Spleen (tissue), 7 donors: Measurements from ENCODE around the gene LIMS3.
"Not testable (repeated sequence)": the region's sequence is repeated elsewhere in the genome, so short reads cannot be mapped to it uniquely, and the experiment has no call there.

Experiments used
- CTCF ChIP-seq, 11 experiments: fragments of 200-600 bp in 7 of 11; fragments of 450-650 bp in 4 of 11; sonication (generic) in 4 of 11; IDR thresholded peaks in 8 of 11; conservative IDR thresholded peaks in 3 of 11; 1 replicate in 7 of 11; 2 replicates in 4 of 11; pipeline versions ENCODE4 v1.4.0 to v1.8.0; 2016 to 2021; ENCODE audit warnings: antibody characterized with exemption in 11 of 11, inconsistent platforms in 4 of 11, mild to moderate bottlenecking in 1 of 11
- POLR2A ChIP-seq, 3 donors: fragments of 450-650 bp; IDR thresholded peaks; one replicate each; pipeline ENCODE4 v1.5.1; 2017; ENCODE audit warnings: antibody characterized with exemption in 3 of 3, mild to moderate bottlenecking in 1 of 3
- POLR2AphosphoS5 ChIP-seq, 3 donors: sonication (generic); formaldehyde crosslinking; IDR thresholded peaks; one replicate each; pipeline ENCODE4 v1.5.1; 2017; ENCODE audit warnings: antibody characterized with exemption in 3 of 3
- donor health status: DM: no; HTN: no; CAD: no; lungs with moderate emphysema.
- donor health status: DM: no; HTN: no; CAD: no.
- donor health status: DM: no; HTN: no; CAD: no.

GRCh38 chr2:109888414-109888813 is 10.1 kb upstream of the LIMS3 start:
- TF ChIP-seq CTCF (IDR thresholded peaks at IDR 0.05 in 8 of 11, conservative IDR thresholded peaks at IDR 0.05 in 3 of 11); POLR2AphosphoS5 (IDR thresholded peaks at IDR 0.05); POLR2A (IDR thresholded peaks at IDR 0.05): not testable (repeated sequence)
